Measurements from ENCODE around the gene NDUFS5.
"Not testable (repeated sequence)": the region's sequence is repeated elsewhere in the genome, so short reads cannot be mapped to it uniquely, and the experiment has no call there.

Gene NDUFS5

DNA sequence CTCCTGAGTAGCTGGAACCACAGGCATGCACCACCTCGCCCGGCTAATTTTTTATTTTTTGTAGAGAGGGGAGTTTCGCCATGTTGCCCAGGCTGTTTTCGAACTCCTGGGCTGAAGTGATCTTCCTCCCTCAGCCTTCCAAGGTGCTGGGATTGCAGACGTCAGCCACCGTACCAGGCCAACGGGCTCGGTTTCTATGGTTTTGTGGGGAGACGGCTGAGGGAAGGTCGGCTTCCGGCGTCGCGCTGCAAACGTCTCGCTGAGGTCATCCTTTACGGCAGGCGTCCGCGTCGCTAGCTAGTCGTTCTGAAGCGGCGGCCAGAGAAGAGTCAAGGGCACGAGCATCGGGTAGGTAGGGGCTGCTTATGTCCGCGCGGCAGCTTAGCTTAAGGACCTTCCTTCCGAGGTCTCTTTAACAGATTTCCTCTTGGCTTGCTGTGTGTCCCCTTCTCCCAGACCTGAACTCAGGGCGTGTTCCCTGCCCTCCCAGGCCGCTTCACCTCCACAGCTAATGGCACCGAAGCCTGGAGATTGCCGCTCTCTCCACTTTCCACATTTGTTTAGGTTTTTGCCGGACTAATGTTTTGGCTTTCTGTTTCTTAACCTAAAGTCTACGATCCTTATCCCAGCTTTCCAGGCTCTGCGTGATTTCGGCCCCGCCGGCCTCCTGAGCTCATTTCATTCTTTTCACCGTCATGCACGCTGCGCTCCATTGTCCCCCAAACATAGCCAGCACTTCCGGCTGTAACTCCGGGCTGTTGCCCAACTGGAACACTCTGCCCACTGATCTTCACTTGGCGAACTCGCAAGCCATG lies at the start of gene NDUFS5:
Gene NDUFS5, plus strand, starts transcription at position 300 of the 815 bp plus-strand sequence. CDS start 2,375 bp downstream, outside the sequence.
- peak within 1 kb of the TSS; percentile 51 for H2AFZ ChIP-seq (ENCODE audit: low read depth, low read length)
- peak within 1 kb of the TSS; percentile 67 for H3K4me2 ChIP-seq (ENCODE audit: low read length)
- H3K9me3 ChIP-seq (ENCODE audit: insufficient read depth, low read length): no peaks in the 10 kb centered on the region
- H3K36me3 ChIP-seq (replicated peaks; ENCODE audit: low read depth, low read length): peaks cover 11% of the 10 kb centered on the region
- peak within 1 kb of the TSS; percentile 62 for H3K27ac ChIP-seq (ENCODE audit: low read length)
- no peaks in the 10 kb centered on the region for H3K27me3 ChIP-seq (ENCODE audit: low read depth, low read length)
- TF ChIP-seq, protein P1, sequence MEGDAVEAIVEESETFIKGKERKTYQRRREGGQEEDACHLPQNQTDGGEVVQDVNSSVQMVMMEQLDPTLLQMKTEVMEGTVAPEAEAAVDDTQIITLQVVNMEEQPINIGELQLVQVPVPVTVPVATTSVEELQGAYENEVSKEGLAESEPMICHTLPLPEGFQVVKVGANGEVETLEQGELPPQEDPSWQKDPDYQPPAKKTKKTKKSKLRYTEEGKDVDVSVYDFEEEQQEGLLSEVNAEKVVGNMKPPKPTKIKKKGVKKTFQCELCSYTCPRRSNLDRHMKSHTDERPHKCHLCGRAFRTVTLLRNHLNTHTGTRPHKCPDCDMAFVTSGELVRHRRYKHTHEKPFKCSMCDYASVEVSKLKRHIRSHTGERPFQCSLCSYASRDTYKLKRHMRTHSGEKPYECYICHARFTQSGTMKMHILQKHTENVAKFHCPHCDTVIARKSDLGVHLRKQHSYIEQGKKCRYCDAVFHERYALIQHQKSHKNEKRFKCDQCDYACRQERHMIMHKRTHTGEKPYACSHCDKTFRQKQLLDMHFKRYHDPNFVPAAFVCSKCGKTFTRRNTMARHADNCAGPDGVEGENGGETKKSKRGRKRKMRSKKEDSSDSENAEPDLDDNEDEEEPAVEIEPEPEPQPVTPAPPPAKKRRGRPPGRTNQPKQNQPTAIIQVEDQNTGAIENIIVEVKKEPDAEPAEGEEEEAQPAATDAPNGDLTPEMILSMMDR (IDR thresholded peaks at IDR 0.05; ENCODE audit: low read depth, low read length): no peak
- TF ChIP-seq EZH2phosphoT487 (IDR thresholded peaks at IDR 0.05; ENCODE audit: low read depth): no peak
- peak within 1 kb of the TSS; percentile 82 for H3K9ac ChIP-seq (ENCODE audit: low read length)
- peak within 1 kb of the TSS; percentile 93 for H3K4me3 ChIP-seq (ENCODE audit: low read length)
- no peaks in the 10 kb centered on the region for H4K20me1 ChIP-seq (ENCODE audit: insufficient read depth, low read length)
- H3K79me2 ChIP-seq (ENCODE audit: low read length): peaks cover 32% of the 10 kb centered on the region
- H3K4me1 ChIP-seq (ENCODE audit: low read length): peaks cover 6% of the 10 kb centered on the region; the same call in 1 of the 2 replicates

DNA sequence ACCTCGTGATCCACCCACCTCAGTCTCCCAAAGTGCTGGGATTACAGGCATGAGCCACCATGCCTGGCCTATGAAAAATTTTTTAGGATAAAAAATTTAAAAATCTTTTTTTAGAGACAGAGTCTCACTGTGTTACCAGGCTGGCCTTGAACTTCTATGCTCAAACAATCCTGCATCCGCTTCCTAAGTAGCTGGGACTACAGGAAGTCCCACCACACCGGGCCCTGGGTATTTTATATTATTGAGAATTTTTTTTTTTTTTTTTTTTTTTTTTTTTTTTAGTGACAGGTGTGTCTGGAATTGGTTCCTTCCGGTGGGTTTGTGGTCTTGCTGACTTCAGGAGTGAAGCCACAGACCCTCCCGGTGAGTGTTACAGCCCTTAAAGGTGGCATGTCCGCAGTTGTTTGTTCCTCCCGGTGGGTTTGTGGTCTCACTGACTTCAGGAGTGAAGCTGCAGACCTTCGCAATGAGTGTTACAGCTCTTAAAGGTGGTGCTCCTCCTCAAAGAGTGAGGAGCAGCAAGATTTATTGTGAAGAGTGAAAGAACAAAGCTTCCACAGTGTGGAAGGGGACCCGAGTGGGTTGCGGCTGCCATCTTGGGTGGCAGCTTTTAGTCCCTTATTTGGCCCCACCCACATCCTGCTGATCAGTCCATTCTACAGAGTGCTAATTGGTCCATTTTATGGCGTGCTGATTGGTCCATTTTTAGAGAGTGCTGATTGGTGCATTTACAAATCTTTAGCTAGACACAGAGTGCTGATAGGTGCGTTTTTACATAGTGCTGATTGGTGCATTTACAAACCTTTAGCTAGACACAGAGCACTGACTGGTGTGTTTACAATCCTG lies 48.5 kb upstream of the NDUFS5 start:
- not testable (repeated sequence) for H3K27me3 ChIP-seq (ENCODE audit: low read depth, low read length); H3K4me2 ChIP-seq (ENCODE audit: low read length); H3K9ac ChIP-seq (ENCODE audit: low read length); H3K27ac ChIP-seq (ENCODE audit: low read length); H3K9me3 ChIP-seq (ENCODE audit: insufficient read depth, low read length); H3K79me2 ChIP-seq (ENCODE audit: low read length); H3K4me3 ChIP-seq (ENCODE audit: low read length); H4K20me1 ChIP-seq (ENCODE audit: insufficient read depth, low read length); H3K4me1 ChIP-seq (ENCODE audit: low read length); H2AFZ ChIP-seq (ENCODE audit: low read depth, low read length); H3K36me3 ChIP-seq (replicated peaks; ENCODE audit: low read depth, low read length)

DNA sequence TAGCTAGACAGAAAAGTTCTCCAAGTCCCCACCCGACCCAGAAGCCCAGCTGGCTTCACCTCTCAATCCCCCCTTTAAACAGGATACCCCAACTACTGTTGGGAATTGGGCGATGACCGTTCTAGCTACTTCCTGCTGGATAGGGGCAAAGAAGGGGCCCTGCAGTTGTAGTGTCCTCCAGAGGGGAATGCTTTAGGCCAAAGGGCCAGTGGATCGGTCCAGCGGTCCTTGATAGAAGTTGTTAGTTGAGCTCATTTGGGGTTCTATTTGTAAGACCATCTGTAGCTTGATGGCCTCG lies 48.0 kb upstream of the NDUFS5 start:
- H2AFZ ChIP-seq (ENCODE audit: low read depth, low read length); H3K79me2 ChIP-seq (ENCODE audit: low read length); H3K4me1 ChIP-seq (ENCODE audit: low read length); H3K9ac ChIP-seq (ENCODE audit: low read length); H3K9me3 ChIP-seq (ENCODE audit: insufficient read depth, low read length); H3K4me3 ChIP-seq (ENCODE audit: low read length); H4K20me1 ChIP-seq (ENCODE audit: insufficient read depth, low read length); H3K27ac ChIP-seq (ENCODE audit: low read length); H3K4me2 ChIP-seq (ENCODE audit: low read length); H3K27me3 ChIP-seq (ENCODE audit: low read depth, low read length); H3K36me3 ChIP-seq (replicated peaks; ENCODE audit: low read depth, low read length): not testable (repeated sequence)

DNA sequence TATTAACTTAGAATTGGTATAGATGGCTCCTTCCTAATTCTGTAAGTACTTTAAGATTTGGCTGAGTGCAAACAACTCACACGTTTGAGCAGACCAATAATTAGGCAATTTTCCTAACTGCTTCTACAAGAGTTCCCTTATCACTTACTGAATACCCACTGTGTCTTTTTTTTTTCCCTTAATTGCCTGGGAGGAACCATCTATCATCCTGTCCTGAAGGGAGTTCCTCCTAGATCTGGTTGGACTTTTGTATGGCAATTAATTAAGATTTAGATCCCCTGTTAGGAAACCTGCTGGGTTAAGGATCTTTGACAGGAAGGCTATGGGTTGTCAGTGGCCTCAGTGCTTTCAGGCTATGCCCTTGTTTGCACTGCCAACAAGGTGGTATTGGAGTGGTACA lies 46.8 kb upstream of the NDUFS5 start:
- H3K9ac ChIP-seq (ENCODE audit: low read length); H3K27ac ChIP-seq (ENCODE audit: low read length); H3K4me3 ChIP-seq (ENCODE audit: low read length); H3K4me1 ChIP-seq (ENCODE audit: low read length); H4K20me1 ChIP-seq (ENCODE audit: insufficient read depth, low read length); H2AFZ ChIP-seq (ENCODE audit: low read depth, low read length); H3K9me3 ChIP-seq (ENCODE audit: insufficient read depth, low read length); H3K79me2 ChIP-seq (ENCODE audit: low read length); H3K4me2 ChIP-seq (ENCODE audit: low read length); H3K27me3 ChIP-seq (ENCODE audit: low read depth, low read length); H3K36me3 ChIP-seq (replicated peaks; ENCODE audit: low read depth, low read length): not testable (repeated sequence)

DNA sequence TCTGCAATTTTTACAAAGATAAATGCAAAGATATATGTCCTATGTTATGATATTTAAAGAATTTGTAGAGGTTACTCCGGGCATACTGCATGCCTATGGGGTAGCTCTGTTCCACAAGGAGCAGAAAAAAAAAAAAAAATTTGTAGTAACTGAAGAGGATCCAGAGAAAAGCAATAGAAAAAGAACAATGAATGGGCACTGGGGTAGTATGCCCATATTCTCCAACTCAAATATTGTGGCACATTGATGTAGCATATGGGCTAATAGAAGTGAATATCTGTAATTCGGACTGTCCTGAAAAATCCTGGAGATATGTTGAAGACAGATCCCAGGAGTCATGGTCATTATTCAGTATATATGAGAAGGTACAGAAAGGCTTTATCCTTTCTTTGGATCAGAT lies 36.2 kb upstream of the NDUFS5 start:
- Histone ChIP-seq H3K27ac (ENCODE audit: low read length) (peak overlapping the region; percentile 62), H3K4me1 (ENCODE audit: low read length) (peaks cover 15% of the 10 kb centered on the region), H3K36me3 (replicated peaks; ENCODE audit: low read depth, low read length) (peaks cover 11% of the 10 kb centered on the region), H3K4me2 (ENCODE audit: low read length) (peak overlapping the region; percentile 80), H4K20me1 (ENCODE audit: insufficient read depth, low read length) (peaks cover 24% of the 10 kb centered on the region), H2AFZ (ENCODE audit: low read depth, low read length) (0 out of 2 replicates have a peak overlapping the region, but pooled peaks have one; percentile 6), H3K4me3 (ENCODE audit: low read length) (peak overlapping the region; percentile 84), H3K9ac (ENCODE audit: low read length) (peak overlapping the region; percentile 71), H3K9me3 (ENCODE audit: insufficient read depth, low read length) (no peaks in the 10 kb centered on the region), H3K79me2 (ENCODE audit: low read length) (peaks cover 40% of the 10 kb centered on the region), H3K27me3 (ENCODE audit: low read depth, low read length) (no peaks in the 10 kb centered on the region)
- TF ChIP-seq, protein P1 (IDR thresholded peaks at IDR 0.05; ENCODE audit: low read depth, low read length): no peak
- TF ChIP-seq EZH2phosphoT487 (IDR thresholded peaks at IDR 0.05; ENCODE audit: low read depth): no peak

All from OCI-LY3 (cell line).